Tibial nerve (tissue), 3 donors: ENCODE measurements around the gene COA7.

Experiments used
- CTCF ChIP-seq, 5 experiments: fragments of 200-600 bp in 3 of 5; fragments of 450-650 bp in 2 of 5; sonication (generic) in 3 of 5; IDR thresholded peaks; one replicate each; pipeline ENCODE4 v1.5.1; 2016 to 2019; ENCODE audit warnings: antibody characterized with exemption in 5 of 5, mild to moderate bottlenecking in 3 of 5, moderate library complexity in 2 of 5
- POLR2A ChIP-seq, 2 donors: fragments of 450-650 bp; IDR thresholded peaks; one replicate each; pipeline ENCODE4 v1.6.1; 2017; ENCODE audit warnings: antibody characterized with exemption in 2 of 2, mild to moderate bottlenecking in 2 of 2, moderate library complexity in 2 of 2

DNA sequence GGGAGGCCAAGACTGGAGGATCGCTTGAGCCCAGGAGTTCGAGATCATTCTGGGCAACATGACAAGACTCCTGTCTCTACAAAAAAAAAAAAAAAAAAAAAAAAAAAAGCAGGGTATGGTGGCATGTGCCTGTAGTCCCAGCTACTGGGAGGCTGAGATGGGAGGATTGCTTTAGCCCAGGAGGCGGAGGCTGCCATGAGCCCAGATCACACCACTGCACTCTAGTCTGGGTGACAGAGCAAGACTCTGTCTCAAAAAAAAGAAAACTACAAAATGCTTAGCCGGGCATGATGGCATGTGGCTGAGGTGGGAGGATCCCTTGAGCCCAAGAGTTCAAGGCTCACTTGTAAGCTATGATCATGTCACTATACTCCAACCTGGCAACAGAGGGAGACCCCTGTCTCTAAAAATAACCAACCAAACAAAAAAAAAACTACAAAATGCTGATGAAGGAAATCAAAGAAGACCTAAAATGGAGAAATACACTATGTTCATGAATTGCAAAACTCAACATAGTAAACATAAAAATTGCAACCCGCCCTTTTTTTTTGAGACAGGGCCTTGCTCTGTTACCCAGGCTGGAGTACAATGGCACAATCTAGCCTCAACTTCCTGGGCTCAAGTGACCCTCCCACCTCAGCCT is 44.8 kb downstream of the COA7 start:
- TF ChIP-seq CTCF (IDR thresholded peaks at IDR 0.05) (no peak), POLR2A (IDR thresholded peaks at IDR 0.05) (no peak)
